MM.1S (cell line): ENCODE measurements around the gene PITPNM1.

Experiments used
- DNase-seq: peaks from one replicate; pipeline ENCODE4 v3.0.0-alpha.2; 2015
- H2AFZ ChIP-seq: fragments of 300-600 bp; sonication (generic); 2 replicates; pipeline ENCODE4 v1.6.0; 2016; ENCODE audit warnings: antibody characterized with exemption, low read length
- H3F3A ChIP-seq: fragments of 300-600 bp; sonication (generic); 2 replicates; pipeline ENCODE4 v1.6.1; 2016; ENCODE audit warnings: mild to moderate bottlenecking, antibody characterized with exemption, low read length, moderate library complexity, mixed read lengths; ENCODE audit not compliant: insufficient read depth
- H3K27ac ChIP-seq: fragments of 300-600 bp; sonication (generic); 2 replicates; pipeline ENCODE4 v1.5.1; 2016; ENCODE audit warnings: mild to moderate bottlenecking, low read length
- H3K27me3 ChIP-seq: fragments of 300-600 bp; sonication (generic); replicated peaks from 2 replicates; pipeline ENCODE4 v1.6.0; 2016; ENCODE audit warnings: low read length; ENCODE audit not compliant: insufficient read depth
- H3K36me3 ChIP-seq: fragments of 300-600 bp; sonication (generic); replicated peaks from 2 replicates; pipeline ENCODE4 v1.6.1; 2016; ENCODE audit warnings: mild to moderate bottlenecking, low read length, mixed read lengths; ENCODE audit not compliant: insufficient read depth
- H3K4me1 ChIP-seq: fragments of 300-600 bp; sonication (generic); 2 replicates; pipeline ENCODE4 v1.6.1; 2016; ENCODE audit warnings: low read length, mixed read lengths
- H3K4me2 ChIP-seq: fragments of 300-600 bp; sonication (generic); 2 replicates; pipeline ENCODE4 v1.6.0; 2016; ENCODE audit warnings: low read depth, low read length
- H3K4me3 ChIP-seq: fragments of 300-600 bp; sonication (generic); 2 replicates; pipeline ENCODE4 v1.5.1; 2016; ENCODE audit warnings: low read length, mixed read lengths
- H3K79me2 ChIP-seq: fragments of 300-600 bp; sonication (generic); 2 replicates; pipeline ENCODE4 v1.6.1; 2016; ENCODE audit warnings: mixed run types, low read length, mixed read lengths
- H3K9ac ChIP-seq: fragments of 300-600 bp; sonication (generic); 2 replicates; pipeline ENCODE4 v1.6.1; 2016; ENCODE audit warnings: low read length, mixed read lengths
- H3K9me2 ChIP-seq: fragments of 300-600 bp; sonication (generic); replicated peaks from 2 replicates; pipeline ENCODE4 v1.6.1; 2016; ENCODE audit warnings: mild to moderate bottlenecking, low read length, mixed read lengths; ENCODE audit not compliant: insufficient read depth
- H3K9me3 ChIP-seq: fragments of 300-600 bp; sonication (generic); replicated peaks from 2 replicates; pipeline ENCODE4 v1.6.1; 2016; ENCODE audit warnings: mild to moderate bottlenecking, low read length, mixed read lengths; ENCODE audit not compliant: insufficient read depth
- H4K20me1 ChIP-seq: fragments of 300-600 bp; sonication (generic); 2 replicates; pipeline ENCODE4 v1.6.1; 2016; ENCODE audit warnings: mild to moderate bottlenecking, low read length, moderate library complexity, mixed read lengths; ENCODE audit not compliant: insufficient read depth
- EZH2 ChIP-seq: fragments of 300-600 bp; sonication (generic); optimal IDR thresholded peaks from 2 replicates; pipeline ENCODE3; 2017; ENCODE audit warnings: low read depth, mild to moderate bottlenecking, antibody characterized with exemption, low read length, mixed read lengths
- EZH2phosphoT487 ChIP-seq: fragments of 300-600 bp; sonication (generic); IDR thresholded peaks from 2 replicates; pipeline ENCODE4 v1.6.1; 2018; ENCODE audit warnings: antibody characterized with exemption, low read length
- TF ChIP-seq, protein P1 (sequence below): fragments of 300-600 bp; sonication (generic); IDR thresholded peaks from 2 replicates; pipeline ENCODE4 v1.5.1; 2016; ENCODE audit warnings: antibody characterized with exemption, low read length, mixed read lengths

PITPNM1 gene

DNA sequence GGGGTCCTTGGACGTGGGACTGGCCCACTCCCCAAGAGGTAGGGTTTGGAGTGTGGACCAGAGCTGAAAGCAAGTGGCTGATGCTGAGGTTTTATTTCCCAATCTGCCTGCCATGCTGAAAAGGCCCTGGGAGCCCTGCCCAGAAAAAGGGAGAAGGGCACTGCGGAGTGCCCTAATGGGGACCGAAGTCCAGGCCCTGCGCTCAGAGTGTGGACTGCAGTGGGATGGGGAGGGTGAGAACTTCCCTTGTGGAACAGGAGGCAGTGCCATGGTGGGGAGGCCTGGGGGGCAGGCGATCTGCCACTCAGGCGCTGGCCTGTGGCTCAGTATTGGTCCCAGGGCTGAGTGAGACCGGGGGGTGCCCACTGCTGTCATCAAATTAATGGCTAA, 56.9 kb downstream of the PITPNM1 start:
- H3K36me3 ChIP-seq, result no peaks in the 10 kb centered on the region
- no peaks in the 10 kb centered on the region for H3K9me2 ChIP-seq
- H2AFZ ChIP-seq, result no peak overlapping the region
- no peaks in the 10 kb centered on the region for H3K9me3 ChIP-seq
- H3K4me1 ChIP-seq, result peaks cover 12% of the 10 kb centered on the region
- H3K4me2 ChIP-seq, result no peak overlapping the region
- H3K9ac ChIP-seq, result no peak overlapping the region
- no peaks in the 10 kb centered on the region for H3K27me3 ChIP-seq
- H3K27ac ChIP-seq, result no peak overlapping the region
- TF ChIP-seq EZH2 (no peak), EZH2phosphoT487 (no peak)
- TF ChIP-seq, protein P1, sequence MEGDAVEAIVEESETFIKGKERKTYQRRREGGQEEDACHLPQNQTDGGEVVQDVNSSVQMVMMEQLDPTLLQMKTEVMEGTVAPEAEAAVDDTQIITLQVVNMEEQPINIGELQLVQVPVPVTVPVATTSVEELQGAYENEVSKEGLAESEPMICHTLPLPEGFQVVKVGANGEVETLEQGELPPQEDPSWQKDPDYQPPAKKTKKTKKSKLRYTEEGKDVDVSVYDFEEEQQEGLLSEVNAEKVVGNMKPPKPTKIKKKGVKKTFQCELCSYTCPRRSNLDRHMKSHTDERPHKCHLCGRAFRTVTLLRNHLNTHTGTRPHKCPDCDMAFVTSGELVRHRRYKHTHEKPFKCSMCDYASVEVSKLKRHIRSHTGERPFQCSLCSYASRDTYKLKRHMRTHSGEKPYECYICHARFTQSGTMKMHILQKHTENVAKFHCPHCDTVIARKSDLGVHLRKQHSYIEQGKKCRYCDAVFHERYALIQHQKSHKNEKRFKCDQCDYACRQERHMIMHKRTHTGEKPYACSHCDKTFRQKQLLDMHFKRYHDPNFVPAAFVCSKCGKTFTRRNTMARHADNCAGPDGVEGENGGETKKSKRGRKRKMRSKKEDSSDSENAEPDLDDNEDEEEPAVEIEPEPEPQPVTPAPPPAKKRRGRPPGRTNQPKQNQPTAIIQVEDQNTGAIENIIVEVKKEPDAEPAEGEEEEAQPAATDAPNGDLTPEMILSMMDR, result no peak
- no peak overlapping the region for H3K4me3 ChIP-seq
- no peaks in the 10 kb centered on the region for H4K20me1 ChIP-seq
- no peak for DNase-seq
- no peaks in the 10 kb centered on the region for H3K79me2 ChIP-seq
- peaks cover 6% of the 10 kb centered on the region for H3F3A ChIP-seq

DNA sequence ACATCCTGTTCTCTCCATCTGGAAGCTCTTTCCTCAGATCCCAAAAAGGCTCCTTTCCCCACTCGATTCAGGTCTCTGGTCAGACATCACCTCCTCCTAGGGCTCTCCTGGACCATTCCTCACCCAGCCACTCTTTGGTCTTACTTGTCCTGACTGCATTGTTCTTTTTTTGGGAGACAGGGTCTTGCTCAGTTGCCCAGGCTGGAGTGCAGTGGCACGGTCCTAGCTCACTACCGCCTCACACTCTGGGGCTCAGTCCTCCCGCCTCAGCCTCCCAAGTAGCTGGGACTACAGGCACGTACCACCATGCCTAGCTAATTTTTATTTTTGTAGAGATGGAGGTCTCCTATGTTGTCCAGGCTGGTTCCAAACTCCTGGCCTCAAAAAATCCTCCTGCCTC, 59.6 kb downstream of the PITPNM1 start:
- DNase-seq, result no peak
- no peaks in the 10 kb centered on the region for H3K9me3 ChIP-seq
- H3K4me1 ChIP-seq, result peaks cover 12% of the 10 kb centered on the region
- H3F3A ChIP-seq, result peaks cover 6% of the 10 kb centered on the region
- no peaks in the 10 kb centered on the region for H3K9me2 ChIP-seq
- no peak overlapping the region for H2AFZ ChIP-seq
- TF ChIP-seq, protein P1, result no peak
- no peak for TF ChIP-seq EZH2phosphoT487
- no peak for TF ChIP-seq EZH2
- H3K4me3 ChIP-seq, result no peak overlapping the region
- H3K4me2 ChIP-seq, result no peak overlapping the region
- no peaks in the 10 kb centered on the region for H4K20me1 ChIP-seq
- no peak overlapping the region for H3K27ac ChIP-seq
- no peaks in the 10 kb centered on the region for H3K79me2 ChIP-seq
- H3K36me3 ChIP-seq, result no peaks in the 10 kb centered on the region
- H3K27me3 ChIP-seq, result no peaks in the 10 kb centered on the region
- H3K9ac ChIP-seq, result no peak overlapping the region

DNA sequence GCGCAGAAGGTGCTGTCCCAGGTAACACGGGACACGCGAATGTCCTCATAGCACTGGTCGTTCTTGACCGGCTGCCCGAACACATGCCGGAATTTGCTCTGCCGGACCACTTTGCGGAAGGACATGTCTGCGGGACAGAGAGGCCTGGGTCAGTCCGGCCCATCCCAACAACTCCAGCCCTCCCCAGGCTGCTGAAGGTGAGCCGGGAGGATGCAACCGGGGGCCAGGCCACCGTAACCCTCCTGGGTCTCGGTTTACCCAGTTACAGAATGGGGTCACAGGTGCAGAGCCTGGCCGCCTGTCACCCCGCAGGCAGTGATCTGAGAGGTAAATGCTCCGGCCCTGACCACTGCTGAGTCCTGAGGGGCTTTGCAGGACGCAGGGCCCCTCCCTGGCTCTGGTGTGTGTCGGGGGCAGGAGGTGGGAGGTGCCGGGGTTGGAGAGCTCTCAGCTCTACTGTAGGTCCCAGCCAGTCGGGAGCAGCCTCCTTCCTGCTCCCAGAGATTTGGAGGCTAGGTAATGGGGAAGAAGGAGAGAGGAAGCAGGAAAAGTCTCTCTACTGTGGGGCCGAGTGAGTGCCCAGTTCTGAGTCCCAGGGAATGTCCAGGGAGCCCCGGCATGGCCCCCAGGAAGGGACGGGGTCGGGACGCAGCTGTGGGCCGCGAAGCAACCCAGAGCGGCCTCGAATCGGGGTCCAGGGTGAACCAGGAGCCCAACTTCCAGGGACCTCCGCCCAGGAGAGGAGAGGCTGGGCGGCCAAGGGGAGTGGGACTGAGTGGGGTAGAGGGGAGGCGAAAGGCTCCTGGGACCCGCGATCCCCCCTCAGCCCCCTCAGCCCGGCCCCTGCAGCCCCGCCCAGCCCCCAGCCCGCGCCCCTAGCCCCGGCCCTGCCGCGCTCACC, 62.4 kb downstream of the PITPNM1 start:
- no peak overlapping the region for H3K9ac ChIP-seq
- H3K27ac ChIP-seq, result no peak overlapping the region
- H3K9me3 ChIP-seq, result no peaks in the 10 kb centered on the region
- H3K4me2 ChIP-seq, result no peak overlapping the region
- no peaks in the 10 kb centered on the region for H3K27me3 ChIP-seq
- H4K20me1 ChIP-seq, result no peaks in the 10 kb centered on the region
- no peaks in the 10 kb centered on the region for H3K36me3 ChIP-seq
- H3K79me2 ChIP-seq, result no peaks in the 10 kb centered on the region
- no peak for DNase-seq
- peaks cover 4% of the 10 kb centered on the region; the same call in 1 of the 2 replicates for H3K4me1 ChIP-seq
- H2AFZ ChIP-seq, result no peak overlapping the region
- H3K4me3 ChIP-seq, result no peak overlapping the region
- TF ChIP-seq, protein P1, result no peak
- TF ChIP-seq EZH2phosphoT487, result no peak
- TF ChIP-seq EZH2, result no peak
- no peaks in the 10 kb centered on the region for H3K9me2 ChIP-seq
- H3F3A ChIP-seq, result no peaks in the 10 kb centered on the region
